Keratinocyte (primary cell): Measurements from ENCODE around the gene CXCL16. TPM values are rescaled to one million over a fixed set of nuclear protein-coding genes. Genes with fewer than 3 reads are reported as not detected.
A peak's percentile ranks its signal among the peaks of the same experiment; 100 is the strongest.

Experiments used
- DNase-seq: peaks from one replicate; pipeline ENCODE4 v3.0.0-alpha.2; 2011; ENCODE audit warnings: low read depth, missing footprints, low spot score
- FAIRE-seq: peaks from 2 replicates; lab custom pipeline; 2011; peaks lifted over from hg19 to GRCh38; lab: Jason Lieb, UNC
- H2AFZ ChIP-seq: 2 replicates; pipeline ENCODE4 v1.6.0; 2012; ENCODE audit warnings: low read length, control low read depth, inconsistent platforms; ENCODE audit not compliant: control insufficient read depth
- H3K27ac ChIP-seq: 2 replicates; pipeline ENCODE4 v1.5.1; 2011; ENCODE audit warnings: low read length; ENCODE audit not compliant: control insufficient read depth, insufficient read depth
- H3K27me3 ChIP-seq: 3 replicates; pipeline ENCODE4 v1.6.0; 2011; ENCODE audit warnings: low read length; ENCODE audit not compliant: control insufficient read depth, insufficient read depth; ENCODE audit errors: extremely low read depth
- H3K36me3 ChIP-seq, 2 experiments: 2 replicates in 1 of 2; 3 replicates in 1 of 2; pipeline ENCODE4 v1.5.1; 2011; ENCODE audit warnings: low read length in 2 of 2, mild to moderate bottlenecking in 1 of 2; ENCODE audit not compliant: control insufficient read depth in 2 of 2, insufficient read depth in 2 of 2; ENCODE audit errors: extremely low read depth in 1 of 2
- H3K4me1 ChIP-seq: 3 replicates; pipeline ENCODE4 v1.5.1; 2011; ENCODE audit warnings: low read length; ENCODE audit not compliant: control insufficient read depth, insufficient read depth; ENCODE audit errors: extremely low read depth
- H3K4me2 ChIP-seq: 3 replicates; pipeline ENCODE4 v1.6.0; 2011; ENCODE audit warnings: low read depth, low read length; ENCODE audit not compliant: control insufficient read depth, insufficient read depth; ENCODE audit errors: extremely low read depth
- H3K4me3 ChIP-seq, 3 experiments: fragments of 200-600 bp in 1 of 3; sonication (generic) in 1 of 3; 2 replicates in 2 of 3; 3 replicates in 1 of 3; pipeline ENCODE4 v1.5.1; 2011 to 2016; ENCODE audit warnings: low read length in 3 of 3, mild to moderate bottlenecking in 3 of 3, control low read depth in 2 of 3, inconsistent platforms in 1 of 3, low read depth in 1 of 3, mixed read lengths in 1 of 3, mixed run types in 1 of 3, moderate library complexity in 1 of 3; ENCODE audit not compliant: control insufficient read depth in 2 of 3, insufficient read depth in 2 of 3; ENCODE audit errors: extremely low read depth in 1 of 3
- H3K79me2 ChIP-seq: 2 replicates; pipeline ENCODE4 v1.6.0; 2012; ENCODE audit warnings: low read length; ENCODE audit not compliant: control insufficient read depth, insufficient read depth
- H3K9ac ChIP-seq: 3 replicates; pipeline ENCODE4 v1.6.0; 2011; ENCODE audit warnings: low read length; ENCODE audit not compliant: control insufficient read depth, insufficient read depth; ENCODE audit errors: extremely low read depth
- H3K9me1 ChIP-seq: 3 replicates; pipeline ENCODE4 v1.6.0; 2011; ENCODE audit warnings: low read length; ENCODE audit not compliant: control insufficient read depth, insufficient read depth; ENCODE audit errors: extremely low read depth
- H3K9me3 ChIP-seq: 2 replicates; pipeline ENCODE4 v1.5.1; 2012; ENCODE audit warnings: low read depth, low read length; ENCODE audit not compliant: control insufficient read depth
- H4K20me1 ChIP-seq: 3 replicates; pipeline ENCODE4 v1.6.0; 2011; ENCODE audit warnings: low read length; ENCODE audit not compliant: control insufficient read depth, insufficient read depth; ENCODE audit errors: extremely low read depth
- CTCF ChIP-seq, 3 experiments: IDR thresholded peaks in 1 of 3; conservative IDR thresholded peaks in 1 of 3; optimal IDR thresholded peaks in 1 of 3; 2 replicates in 2 of 3; 3 replicates in 1 of 3; pipeline versions ENCODE3 to v1.5.1; 2011; ENCODE audit warnings: low read length in 3 of 3, mild to moderate bottlenecking in 3 of 3, moderate library complexity in 2 of 3, control low read depth in 1 of 3, inconsistent platforms in 1 of 3; ENCODE audit not compliant: insufficient read depth in 2 of 3; ENCODE audit errors: extremely low read depth in 1 of 3
- EZH2 ChIP-seq: IDR thresholded peaks from one replicate; pipeline ENCODE4 v1.6.1; 2012; ENCODE audit warnings: inconsistent platforms, mild to moderate bottlenecking, low read length, moderate library complexity
- dilution Hi-C: fragments of 300-500 bp; cut with MboI; formaldehyde crosslinking; loops from one replicate; pipeline ENCODE4 v1.7.0; 2020; ENCODE audit warnings: low sequenced_read_pairs; ENCODE audit not compliant: extremely low pct_ligation_motif_present
- polyA plus RNA-seq, 5 experiments: library from polyadenylated mRNA; depleted of rRNA in 3 of 5; stranded (reverse) in 3 of 5; stranded (forward) in 1 of 5; unstranded in 1 of 5; fragments of >200 nt; gene quantifications; 1 replicate in 1 of 5; 2 replicates in 3 of 5; 3 replicates in 1 of 5; pipeline versions ENCODE4 v1.2.1 to v1.2.3, GENCODE V29; 2011 to 2012; ENCODE audit warnings: missing spikeins in 2 of 5, low read depth in 1 of 5, low replicate concordance in 1 of 5

The CXCL16 gene
- polyA plus RNA-seq, 1 donor (not counting 4 experiments of a cell fraction or from before 2014, with no cell fraction given), result 12.8 TPM

GRCh38 chr17:4733073-4733531 lies 6.6 kb downstream of the CXCL16 start:
- TF ChIP-seq EZH2 (no peak), CTCF (optimal IDR thresholded peaks at IDR 0.05 in 1 of 3, IDR thresholded peaks at IDR 0.05 in 1 of 3, conservative IDR thresholded peaks at IDR 0.05 in 1 of 3; ENCODE audit: extremely low read depth in 1 of 3, insufficient read depth in 2 of 3, low read length in 3 of 3) (peak; percentile 9 to 28 (median 9))
- Histone ChIP-seq H3K36me3 (peaks cover 0 to 2% of the 10 kb centered on the region in 2 experiments), H3K9ac (no peak overlapping the region), H3K27ac (no peak overlapping the region), H3K4me1 (peaks cover 7% of the 10 kb centered on the region), H3K4me2 (no peak overlapping the region), H2AFZ (no peak overlapping the region), H3K27me3 (no peaks in the 10 kb centered on the region), H3K9me1 (no peaks in the 10 kb centered on the region), H3K79me2 (no peaks in the 10 kb centered on the region), H3K4me3 (no peak overlapping the region), H4K20me1 (no peaks in the 10 kb centered on the region), H3K9me3 (no peaks in the 10 kb centered on the region)
- no peak for DNase-seq
- no peak for FAIRE-seq
- dilution Hi-C loops, result no loop called here

- Histone ChIP-seq H3K27ac (no peak overlapping the region), H3K4me2 (no peak overlapping the region), H3K79me2 (no peaks in the 10 kb centered on the region), H3K9me1 (no peaks in the 10 kb centered on the region), H3K4me1 (peaks cover 5% of the 10 kb centered on the region), H3K36me3 (no peaks in the 10 kb centered on the region), H4K20me1 (no peaks in the 10 kb centered on the region), H2AFZ (no peak overlapping the region), H3K9ac (no peak overlapping the region), H3K4me3 (no peak overlapping the region), H3K27me3 (no peaks in the 10 kb centered on the region), H3K9me3 (no peaks in the 10 kb centered on the region)
- dilution Hi-C loops, result no loop called here
- FAIRE-seq (no peak), DNase-seq (no peak)
- no peak for TF ChIP-seq CTCF (optimal IDR thresholded peaks at IDR 0.05 in 1 of 3, IDR thresholded peaks at IDR 0.05 in 1 of 3, conservative IDR thresholded peaks at IDR 0.05 in 1 of 3; ENCODE audit: extremely low read depth in 1 of 3, insufficient read depth in 2 of 3, low read length in 3 of 3)
- TF ChIP-seq EZH2, result no peak
Observed at GRCh38 chr17:4728124-4728523, 11.6 kb downstream of the CXCL16 start.
